K562 (cell line): Measurements from ENCODE around the gene BTG2. TPM values are rescaled to one million over a fixed set of nuclear protein-coding genes. Genes with fewer than 3 reads are reported as not detected.

ENCODE experiments used
- CBX5 ChIP-seq: IDR thresholded peaks from 2 replicates; pipeline ENCODE4 v1.6.1; 2014; ENCODE audit warnings: low read depth, borderline replicate concordance
- CXXC5 ChIP-seq: fragments of 250-450 bp; sonication (Bioruptor Pico); IDR thresholded peaks from 2 replicates; pipeline ENCODE4 v1.8.0; 2022; ENCODE audit warnings: inconsistent platforms, mild to moderate bottlenecking, moderate library complexity
- GATA2 ChIP-seq: sonication (generic); formaldehyde crosslinking; IDR thresholded peaks from 2 replicates; pipeline ENCODE4 v1.4.0; 2020; ENCODE audit warnings: mild to moderate bottlenecking, missing genetic modification reagents
- GTF2A2 ChIP-seq: IDR thresholded peaks from 2 replicates; pipeline ENCODE4 v1.6.1; 2016; ENCODE audit warnings: mild to moderate bottlenecking, missing genetic modification characterization, missing compliant biosample characterization
- HCFC1 ChIP-seq: IDR thresholded peaks from 2 replicates; pipeline ENCODE4 v1.6.1; 2012; ENCODE audit warnings: low read depth, low read length, improper control_type of control experiment
- ILF3 ChIP-seq: fragments of 450-650 bp; IDR thresholded peaks from 2 replicates; pipeline ENCODE4 v1.6.1; 2018; ENCODE audit warnings: antibody characterized with exemption, mild to moderate bottlenecking, moderate library complexity, borderline replicate concordance
- MECOM ChIP-seq: fragments of 250-450 bp; sonication (Bioruptor Pico); IDR thresholded peaks from 2 replicates; pipeline ENCODE4 v1.8.0; 2022; ENCODE audit warnings: inconsistent platforms
- NR4A1 ChIP-seq, 2 experiments: fragments of 250-450 bp in 1 of 2; fragments of 450-650 bp in 1 of 2; sonication (Bioruptor Pico) in 1 of 2; IDR thresholded peaks; 2 replicates each; pipeline versions ENCODE4 v1.4.0 to v1.6.1; 2016 to 2020; ENCODE audit warnings: mild to moderate bottlenecking in 2 of 2, missing compliant biosample characterization in 1 of 2, missing genetic modification characterization in 1 of 2, moderate library complexity in 1 of 2
- PCBP2 ChIP-seq: fragments of 200-400 bp; formaldehyde crosslinking; IDR thresholded peaks from 2 replicates; pipeline ENCODE4 v1.6.1; 2018; ENCODE audit warnings: low read length, low read depth, mild to moderate bottlenecking, moderate library complexity; ENCODE audit not compliant: poor library complexity, severe bottlenecking
- PYGO2 ChIP-seq: fragments of 450-650 bp; IDR thresholded peaks from 2 replicates; pipeline ENCODE4 v1.6.1; 2016; ENCODE audit warnings: mild to moderate bottlenecking, missing genetic modification characterization, moderate library complexity, missing compliant biosample characterization
- SMC3 ChIP-seq: conservative IDR thresholded peaks from 2 replicates; pipeline ENCODE4 v1.6.1; 2011; ENCODE audit warnings: low read depth, low read length, improper control_type of control experiment; ENCODE audit not compliant: insufficient read depth
- TCF3 ChIP-seq: sonication (generic); formaldehyde crosslinking; IDR thresholded peaks from 2 replicates; pipeline ENCODE4 v1.4.0; 2020; ENCODE audit warnings: mild to moderate bottlenecking, missing genetic modification reagents
- ZKSCAN3 ChIP-seq: fragments of 250-450 bp; sonication (Bioruptor Pico); IDR thresholded peaks from 2 replicates; pipeline ENCODE4 v1.4.0; 2020
- ZNF212 ChIP-seq: fragments of 450-650 bp; formaldehyde crosslinking; IDR thresholded peaks from 2 replicates; pipeline ENCODE4 v1.4.0; 2020; ENCODE audit warnings: mild to moderate bottlenecking
- polyA plus RNA-seq, 8 experiments: library from polyadenylated mRNA; depleted of rRNA in 4 of 8; stranded (reverse) in 5 of 8; unstranded in 3 of 8; fragments of >200 nt; fragmentation: Nextera tagmentation in 2 of 8; fragmentation: Illumina TruSeq in 1 of 8; extraction: Ambion mirVana in 2 of 8; extraction: Trizol in 1 of 8; gene quantifications; 2 replicates each; pipeline versions ENCODE4 v1.2.1 to v1.2.3, GENCODE V29; 2011 to 2014; ENCODE audit warnings: inconsistent platforms in 1 of 8, missing spikeins in 1 of 8
- total RNA-seq, 7 experiments: library from RNA; depleted of rRNA in 6 of 7; stranded (reverse); fragments of >200 nt in 6 of 7; fragmentation: Illumina TruSeq in 2 of 7; extraction: Trizol in 2 of 7; gene quantifications; 2 replicates each; pipeline versions ENCODE4 v1.2.1 to v1.2.3, GENCODE V29; 2011 to 2021; ENCODE audit warnings: low replicate concordance in 1 of 7
- TF ChIP-seq, protein P1 (sequence below): fragments of 450-650 bp; IDR thresholded peaks from 2 replicates; pipeline ENCODE4 v1.6.1; 2016; ENCODE audit warnings: low read depth
- TF ChIP-seq, protein P2 (sequence below), 2 experiments: IDR thresholded peaks; 2 replicates each; pipeline ENCODE4 v1.6.1; 2012; ENCODE audit warnings: improper control_type of control experiment in 2 of 2, low read depth in 2 of 2, low read length in 2 of 2, borderline replicate concordance in 1 of 2

BTG2 gene
- total and polyA plus RNA-seq, 9 of the 15 experiments (the other 6 are each of a cell fraction or from before 2014, with no cell fraction given), result 2.3 to 41.9 (median 8.7) TPM

- TF ChIP-seq PCBP2, result no peak
- TF ChIP-seq TCF3, result no peak
- no peak for TF ChIP-seq ILF3
- TF ChIP-seq, protein P1, sequence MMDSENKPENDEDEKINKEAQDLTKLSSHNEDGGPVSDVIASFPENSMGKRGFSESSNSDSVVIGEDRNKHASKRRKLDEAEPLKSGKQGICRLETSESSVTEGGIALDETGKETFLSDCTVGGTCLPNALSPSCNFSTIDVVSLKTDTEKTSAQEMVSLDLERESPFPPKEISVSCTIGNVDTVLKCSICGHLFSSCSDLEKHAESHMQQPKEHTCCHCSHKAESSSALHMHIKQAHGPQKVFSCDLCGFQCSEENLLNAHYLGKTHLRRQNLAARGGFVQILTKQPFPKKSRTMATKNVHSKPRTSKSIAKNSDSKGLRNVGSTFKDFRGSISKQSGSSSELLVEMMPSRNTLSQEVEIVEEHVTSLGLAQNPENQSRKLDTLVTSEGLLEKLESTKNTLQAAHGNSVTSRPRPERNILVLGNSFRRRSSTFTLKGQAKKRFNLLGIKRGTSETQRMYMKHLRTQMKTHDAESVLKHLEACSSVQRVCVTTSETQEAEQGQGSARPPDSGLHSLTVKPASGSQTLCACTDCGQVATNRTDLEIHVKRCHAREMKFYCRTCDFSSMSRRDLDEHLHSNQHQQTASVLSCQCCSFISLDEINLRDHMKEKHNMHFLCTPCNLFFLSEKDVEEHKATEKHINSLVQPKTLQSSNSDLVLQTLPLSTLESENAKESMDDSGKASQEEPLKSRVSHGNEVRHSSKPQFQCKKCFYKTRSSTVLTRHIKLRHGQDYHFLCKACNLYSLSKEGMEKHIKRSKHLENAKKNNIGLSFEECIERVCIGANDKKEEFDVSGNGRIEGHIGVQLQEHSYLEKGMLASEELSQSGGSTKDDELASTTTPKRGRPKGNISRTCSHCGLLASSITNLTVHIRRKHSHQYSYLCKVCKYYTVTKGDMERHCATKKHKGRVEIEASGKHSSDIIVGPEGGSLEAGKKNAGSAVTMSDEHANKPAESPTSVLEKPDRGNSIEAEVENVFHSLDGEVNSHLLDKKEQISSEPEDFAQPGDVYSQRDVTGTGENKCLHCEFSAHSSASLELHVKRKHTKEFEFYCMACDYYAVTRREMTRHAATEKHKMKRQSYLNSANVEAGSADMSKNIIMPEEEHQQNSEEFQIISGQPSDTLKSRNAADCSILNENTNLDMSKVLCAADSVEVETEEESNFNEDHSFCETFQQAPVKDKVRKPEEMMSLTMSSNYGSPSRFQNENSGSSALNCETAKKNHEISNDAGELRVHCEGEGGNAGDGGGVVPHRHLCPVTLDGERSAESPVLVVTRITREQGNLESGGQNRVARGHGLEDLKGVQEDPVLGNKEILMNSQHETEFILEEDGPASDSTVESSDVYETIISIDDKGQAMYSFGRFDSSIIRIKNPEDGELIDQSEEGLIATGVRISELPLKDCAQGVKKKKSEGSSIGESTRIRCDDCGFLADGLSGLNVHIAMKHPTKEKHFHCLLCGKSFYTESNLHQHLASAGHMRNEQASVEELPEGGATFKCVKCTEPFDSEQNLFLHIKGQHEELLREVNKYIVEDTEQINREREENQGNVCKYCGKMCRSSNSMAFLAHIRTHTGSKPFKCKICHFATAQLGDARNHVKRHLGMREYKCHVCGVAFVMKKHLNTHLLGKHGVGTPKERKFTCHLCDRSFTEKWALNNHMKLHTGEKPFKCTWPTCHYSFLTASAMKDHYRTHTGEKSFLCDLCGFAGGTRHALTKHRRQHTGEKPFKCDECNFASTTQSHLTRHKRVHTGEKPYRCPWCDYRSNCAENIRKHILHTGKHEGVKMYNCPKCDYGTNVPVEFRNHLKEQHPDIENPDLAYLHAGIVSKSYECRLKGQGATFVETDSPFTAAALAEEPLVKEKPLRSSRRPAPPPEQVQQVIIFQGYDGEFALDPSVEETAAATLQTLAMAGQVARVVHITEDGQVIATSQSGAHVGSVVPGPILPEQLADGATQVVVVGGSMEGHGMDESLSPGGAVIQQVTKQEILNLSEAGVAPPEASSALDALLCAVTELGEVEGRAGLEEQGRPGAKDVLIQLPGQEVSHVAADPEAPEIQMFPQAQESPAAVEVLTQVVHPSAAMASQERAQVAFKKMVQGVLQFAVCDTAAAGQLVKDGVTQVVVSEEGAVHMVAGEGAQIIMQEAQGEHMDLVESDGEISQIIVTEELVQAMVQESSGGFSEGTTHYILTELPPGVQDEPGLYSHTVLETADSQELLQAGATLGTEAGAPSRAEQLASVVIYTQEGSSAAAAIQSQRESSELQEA, result no peak
- no peak for TF ChIP-seq ZKSCAN3 (CRISPR knock-in tag)
- no peak for TF ChIP-seq ZNF212 (CRISPR knock-in tag)
- no peak for TF ChIP-seq GTF2A2 (tag)
- TF ChIP-seq CXXC5 (CRISPR knock-in tag), result peak; percentile 51; the same call in 1 of the 2 replicates
- TF ChIP-seq HCFC1, result no peak
- no peak for TF ChIP-seq CBX5
- TF ChIP-seq NR4A1 (CRISPR knock-in tag; IDR thresholded peaks at IDR 0.05), result no peak
- TF ChIP-seq NR4A1 (tag; IDR thresholded peaks at IDR 0.05), result no peak
- TF ChIP-seq GATA2 (CRISPR knock-in tag), result no peak
- TF ChIP-seq SMC3, result no peak
- TF ChIP-seq, protein P2, sequence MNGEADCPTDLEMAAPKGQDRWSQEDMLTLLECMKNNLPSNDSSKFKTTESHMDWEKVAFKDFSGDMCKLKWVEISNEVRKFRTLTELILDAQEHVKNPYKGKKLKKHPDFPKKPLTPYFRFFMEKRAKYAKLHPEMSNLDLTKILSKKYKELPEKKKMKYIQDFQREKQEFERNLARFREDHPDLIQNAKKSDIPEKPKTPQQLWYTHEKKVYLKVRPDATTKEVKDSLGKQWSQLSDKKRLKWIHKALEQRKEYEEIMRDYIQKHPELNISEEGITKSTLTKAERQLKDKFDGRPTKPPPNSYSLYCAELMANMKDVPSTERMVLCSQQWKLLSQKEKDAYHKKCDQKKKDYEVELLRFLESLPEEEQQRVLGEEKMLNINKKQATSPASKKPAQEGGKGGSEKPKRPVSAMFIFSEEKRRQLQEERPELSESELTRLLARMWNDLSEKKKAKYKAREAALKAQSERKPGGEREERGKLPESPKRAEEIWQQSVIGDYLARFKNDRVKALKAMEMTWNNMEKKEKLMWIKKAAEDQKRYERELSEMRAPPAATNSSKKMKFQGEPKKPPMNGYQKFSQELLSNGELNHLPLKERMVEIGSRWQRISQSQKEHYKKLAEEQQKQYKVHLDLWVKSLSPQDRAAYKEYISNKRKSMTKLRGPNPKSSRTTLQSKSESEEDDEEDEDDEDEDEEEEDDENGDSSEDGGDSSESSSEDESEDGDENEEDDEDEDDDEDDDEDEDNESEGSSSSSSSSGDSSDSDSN (IDR thresholded peaks at IDR 0.05; ENCODE audit: borderline replicate concordance in 1 of 2, low read depth in 2 of 2, low read length in 2 of 2), result no peak
- TF ChIP-seq MECOM (CRISPR knock-in tag), result no peak
- TF ChIP-seq PYGO2 (tag), result no peak
Measured at GRCh38 chr1:203291201-203292096, 13.9 kb upstream of the BTG2 start (continued).
